GM18873 (cell line): ENCODE measurements around the gene TUBA4A.
"Not testable (repeated sequence)": the region's sequence is repeated elsewhere in the genome, so short reads cannot be mapped to it uniquely, and the experiment has no call there.

Experiments used
- ATAC-seq: cut with Tn5 transposase; IDR thresholded peaks from one replicate; pipeline ENCODE4 v1.9.1; 2021; ENCODE audit warnings: mild to moderate bottlenecking, moderate library complexity, moderate number of reproducible peaks; ENCODE audit not compliant: unreplicated experiment, low FRiP score

Gene TUBA4A

DNA sequence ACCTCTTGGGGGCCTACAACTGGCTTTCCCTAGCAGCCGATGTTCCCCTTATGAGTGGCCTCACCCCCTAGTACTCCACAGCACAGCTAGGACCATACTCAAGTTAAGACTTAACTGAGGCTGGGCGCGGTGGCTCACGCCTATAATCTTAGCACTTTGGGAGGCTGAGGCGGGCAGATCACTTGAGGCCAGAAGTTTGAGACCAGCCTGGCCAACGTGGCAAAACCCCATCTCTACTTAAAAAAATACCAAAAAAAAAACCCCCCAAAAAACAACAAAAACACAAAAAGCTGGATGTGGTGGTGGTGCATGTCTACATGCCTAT is 33.4 kb upstream of the TUBA4A start:
- not testable (repeated sequence) for ATAC-seq

DNA sequence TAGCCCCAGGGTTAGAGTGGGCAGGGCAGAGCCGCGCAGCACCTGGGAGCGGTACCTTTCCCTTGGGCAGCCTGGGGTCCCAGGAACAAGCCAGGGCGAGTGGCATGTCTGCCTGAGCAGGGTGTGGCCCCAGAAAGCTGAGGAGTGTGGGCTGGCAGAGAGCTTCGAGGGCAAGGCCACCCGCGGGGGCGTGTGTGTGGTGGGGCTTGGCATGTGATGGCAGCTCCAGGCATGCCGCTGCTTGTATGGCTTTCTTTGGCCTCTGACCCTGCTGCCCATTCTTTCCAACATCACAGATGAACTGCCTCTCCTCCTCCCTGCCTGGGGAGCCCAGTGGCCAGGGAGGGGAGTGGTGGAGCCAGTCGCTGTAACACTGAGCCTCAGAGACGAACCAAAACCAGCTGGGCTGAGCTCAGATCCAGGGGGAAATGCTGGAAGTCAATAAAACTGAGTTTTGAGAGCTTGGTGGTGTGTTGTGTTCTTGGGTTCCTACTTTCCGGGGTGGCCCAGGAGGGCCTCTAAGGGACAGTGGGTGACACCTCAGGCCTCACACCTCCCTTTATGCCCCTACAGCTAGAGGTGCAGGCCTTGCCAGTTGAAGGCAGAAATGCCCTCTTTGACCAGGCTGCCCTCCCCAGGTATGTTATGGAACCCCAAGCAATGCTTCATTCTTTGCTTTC is 32.9 kb upstream of the TUBA4A start:
- ATAC-seq, result no peak

GRCh38 chr2:219285894-219286425 is 32.2 kb upstream of the TUBA4A start:
- ATAC-seq, result no peak

GRCh38 chr2:219285373-219285735 is 31.6 kb upstream of the TUBA4A start:
- no peak for ATAC-seq

DNA sequence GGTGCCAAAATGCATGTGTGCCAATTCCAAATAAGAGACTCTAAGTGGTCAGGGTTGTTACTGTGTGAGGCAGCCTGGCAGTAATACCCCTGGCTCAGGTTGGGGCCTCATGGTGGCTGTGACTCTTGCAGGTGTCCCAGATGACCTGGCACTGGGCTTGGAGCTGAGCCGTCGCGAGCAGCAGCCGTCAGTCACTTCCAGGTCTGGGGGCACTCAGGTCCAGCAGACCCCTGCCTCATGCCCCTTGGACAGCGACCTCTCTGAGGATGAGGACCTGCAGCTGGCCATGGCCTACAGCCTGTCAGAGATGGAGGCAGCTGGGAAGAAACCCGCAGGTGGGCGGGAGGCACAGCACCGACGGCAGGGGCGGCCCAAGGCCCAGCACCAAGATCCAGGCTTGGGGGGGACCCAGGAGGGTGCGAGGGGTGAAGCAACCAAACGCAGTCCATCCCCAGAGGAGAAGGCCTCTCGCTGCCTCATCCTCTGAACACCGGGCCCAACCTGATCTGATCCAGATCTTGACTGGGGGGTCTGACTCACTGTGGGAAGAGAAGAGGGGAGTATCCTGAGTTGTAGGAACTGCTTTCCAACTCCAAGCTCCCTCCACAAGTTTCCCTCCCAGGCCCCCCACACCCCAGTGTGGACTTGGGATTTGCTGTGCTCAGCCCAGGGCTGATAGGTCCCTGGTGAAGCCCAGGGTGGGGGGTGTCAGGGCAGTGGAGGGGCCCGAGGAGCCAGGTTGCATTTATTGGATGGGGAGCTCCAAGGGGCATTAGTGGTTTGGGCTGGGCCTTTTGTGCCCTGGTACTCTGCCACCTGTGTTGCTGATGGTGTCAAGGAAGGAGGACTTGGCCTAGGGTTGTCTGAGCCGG is 31.0 kb upstream of the TUBA4A start:
- ATAC-seq, result no peak

GRCh38 chr2:219282943-219283581 is 29.3 kb upstream of the TUBA4A start:
- no peak for ATAC-seq

- no peak for ATAC-seq
Observed at GRCh38 chr2:219282375-219282774, 28.7 kb upstream of the TUBA4A start.

GRCh38 chr2:219281588-219281987 is 27.9 kb upstream of the TUBA4A start:
- no peak for ATAC-seq

DNA sequence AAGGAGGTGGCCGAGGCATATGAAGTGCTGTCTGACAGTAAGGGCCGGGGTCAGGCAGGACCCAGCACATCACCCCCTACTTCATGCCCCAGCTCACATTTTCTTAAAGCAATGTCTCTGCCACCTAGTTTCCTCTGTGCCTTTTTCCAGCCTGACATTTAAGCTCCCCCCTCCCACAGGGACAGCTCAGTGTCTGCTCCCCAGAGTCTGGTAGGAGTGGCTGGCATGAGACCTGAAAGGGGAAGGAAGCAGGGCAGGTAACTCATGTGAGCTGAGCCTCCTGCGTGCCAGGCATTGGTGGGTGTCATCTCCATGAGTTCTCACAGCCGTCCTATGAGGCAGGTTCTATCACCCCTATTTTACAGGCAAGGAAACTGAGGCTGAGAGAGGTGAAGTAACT is 26.9 kb upstream of the TUBA4A start:
- no peak for ATAC-seq

GRCh38 chr2:219279916-219280516 is 26.3 kb upstream of the TUBA4A start:
- no peak for ATAC-seq

DNA sequence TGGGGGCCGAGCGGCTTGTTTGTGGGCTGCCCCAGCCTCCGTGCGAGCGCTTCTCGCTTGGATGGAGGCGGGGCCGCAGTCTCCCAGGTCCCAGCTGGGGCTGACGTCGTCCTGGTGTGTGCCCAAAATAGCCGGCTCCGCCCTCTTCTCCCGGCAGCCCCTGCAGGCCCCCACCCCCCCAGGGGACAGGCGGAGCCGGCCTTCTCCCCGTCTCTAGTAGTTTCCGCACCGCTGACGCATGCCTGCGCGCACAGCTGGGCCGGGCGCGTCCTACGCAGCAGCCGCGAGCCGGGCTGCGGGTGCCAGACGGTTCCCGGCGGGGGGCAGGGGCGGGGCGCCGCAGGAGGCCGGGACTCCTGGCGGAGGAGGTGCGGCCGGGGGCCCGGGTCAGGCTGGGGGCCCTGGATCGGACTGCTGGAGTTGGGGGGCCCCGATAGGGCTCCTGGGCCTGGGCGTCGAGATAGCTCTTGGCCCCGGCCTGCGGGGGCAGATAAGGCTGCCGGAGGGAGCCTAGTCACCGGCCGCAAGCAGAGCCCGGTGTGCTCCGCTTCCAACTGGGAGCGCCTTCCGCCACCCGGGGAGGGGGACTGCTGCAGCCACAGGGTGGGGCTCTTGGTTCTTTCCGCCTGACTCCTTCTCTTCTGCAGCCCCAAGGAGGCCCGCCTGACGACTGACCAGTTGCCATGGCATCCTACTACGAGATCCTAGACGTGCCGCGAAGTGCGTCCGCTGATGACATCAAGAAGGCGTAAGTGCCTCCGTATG is 25.6 kb upstream of the TUBA4A start, which contains the start of gene DNAJB2:
TSS of gene DNAJB2 (plus strand) at position 216 of the 765 bp plus-strand sequence. CDS start at position 684, 468 bp downstream.
- peak; percentile 83 for ATAC-seq

DNA sequence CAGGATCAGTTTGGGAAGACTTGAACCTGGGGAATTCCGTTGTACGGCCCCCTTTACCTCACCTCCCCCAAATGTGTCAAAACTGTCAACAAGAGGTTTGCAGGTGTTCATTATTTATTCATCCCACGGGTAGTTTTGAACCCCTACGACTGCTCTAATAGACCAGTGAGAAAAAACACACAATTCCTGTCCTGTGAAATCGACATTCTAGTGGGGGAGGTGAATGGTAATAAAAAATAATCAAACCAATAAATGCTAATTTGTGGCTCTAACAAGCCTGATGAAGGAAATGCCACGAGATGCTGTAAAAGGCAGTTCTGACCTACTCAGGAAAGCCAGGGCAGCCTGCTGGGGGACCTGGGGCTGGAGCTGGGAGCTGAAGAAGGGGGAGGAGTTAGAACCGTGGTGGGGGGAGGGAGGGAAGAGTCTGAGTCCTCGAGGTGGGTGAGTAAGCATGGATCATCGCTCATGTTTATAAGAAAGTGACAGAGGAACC is 25.0 kb upstream of the TUBA4A start:
- no peak for ATAC-seq

GRCh38 chr2:219277703-219278654 is 24.3 kb upstream of the TUBA4A start:
- ATAC-seq, result peak; percentile 29

DNA sequence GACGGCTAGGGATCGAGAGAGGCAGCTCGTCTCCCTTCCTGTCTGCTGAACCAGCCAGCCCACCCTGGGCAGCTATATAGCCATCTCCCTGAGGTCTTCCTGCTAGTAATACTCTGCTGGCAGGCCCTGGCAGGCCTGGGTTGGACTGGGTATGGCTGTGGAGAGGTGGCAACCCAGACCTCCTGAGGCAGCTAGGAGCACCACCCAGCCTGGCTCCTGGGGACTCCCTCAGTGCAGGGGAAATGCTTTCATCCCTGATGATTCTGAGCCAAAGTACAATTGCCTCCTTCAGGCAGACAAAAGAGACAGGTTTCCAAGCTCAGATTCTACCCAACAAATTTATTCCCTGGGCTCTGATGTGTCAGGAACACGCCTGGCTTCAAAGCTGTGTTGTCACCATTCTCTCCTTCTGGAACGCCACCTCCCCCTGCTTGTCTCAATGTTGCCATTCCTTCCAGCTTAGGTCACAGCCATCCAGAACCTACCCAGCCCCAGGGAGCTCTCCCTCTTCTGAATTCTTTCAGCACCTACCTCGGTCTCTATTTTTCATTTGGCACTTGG is 20.7 kb upstream of the TUBA4A start:
- no peak for ATAC-seq

DNA sequence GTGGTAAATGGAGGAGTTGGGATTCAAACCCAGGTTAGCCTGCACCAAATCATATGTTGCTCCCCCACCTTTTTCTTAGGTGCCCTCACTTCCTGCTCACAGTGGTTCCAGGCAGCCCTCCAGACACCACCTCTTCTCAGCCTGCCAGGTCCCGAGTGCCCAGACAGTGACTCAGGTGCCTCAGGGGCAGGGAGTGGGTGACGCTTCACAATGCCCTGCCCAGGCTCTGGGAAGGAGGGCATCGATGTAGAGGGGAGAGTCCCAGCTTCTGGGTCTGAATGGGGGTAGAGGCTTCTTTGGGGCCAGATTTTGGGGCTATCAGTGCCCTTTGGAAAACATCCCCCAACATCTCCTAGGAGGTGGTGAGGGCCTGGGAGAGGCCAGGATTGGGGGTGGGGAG is 20.2 kb upstream of the TUBA4A start:
- ATAC-seq, result no peak

DNA sequence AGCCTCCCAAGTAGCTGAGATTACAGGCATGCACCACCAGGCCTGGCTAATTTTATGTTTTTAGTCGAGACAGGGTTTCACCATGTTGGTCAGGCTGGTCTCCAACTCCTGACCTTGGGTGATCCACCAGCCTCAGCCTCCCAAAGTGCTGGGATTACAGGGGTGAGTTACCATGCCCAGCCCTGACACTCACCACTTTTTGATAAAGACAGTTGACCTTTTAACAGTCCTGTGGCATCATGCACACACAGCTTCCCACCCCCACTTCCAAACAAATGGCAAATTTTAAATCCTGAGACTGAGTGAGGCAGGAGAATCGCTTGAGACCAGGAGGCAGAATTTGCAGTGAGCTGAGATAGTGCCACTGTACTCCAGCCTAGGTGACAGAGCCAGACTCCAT is 19.3 kb upstream of the TUBA4A start:
- no peak for ATAC-seq

DNA sequence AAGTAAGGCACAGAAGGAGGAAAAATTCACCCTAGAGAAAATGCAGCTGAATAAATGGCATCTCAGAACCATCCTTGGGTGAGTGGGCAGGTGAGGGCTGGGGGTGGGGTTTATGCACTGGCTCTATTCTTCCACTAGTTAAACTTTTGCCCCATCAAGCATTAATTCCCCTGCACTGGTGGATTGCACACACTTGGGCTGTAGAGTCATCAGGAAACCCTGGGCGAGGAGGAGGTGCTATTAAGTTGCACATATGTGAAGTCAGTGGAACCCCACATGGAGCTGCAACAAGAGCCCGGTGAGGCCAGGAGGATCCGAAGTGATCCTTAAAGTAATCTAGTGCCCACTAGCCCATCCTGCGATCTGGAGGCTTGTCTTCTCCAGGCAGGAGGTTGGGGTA is 18.6 kb upstream of the TUBA4A start:
- no peak for ATAC-seq

DNA sequence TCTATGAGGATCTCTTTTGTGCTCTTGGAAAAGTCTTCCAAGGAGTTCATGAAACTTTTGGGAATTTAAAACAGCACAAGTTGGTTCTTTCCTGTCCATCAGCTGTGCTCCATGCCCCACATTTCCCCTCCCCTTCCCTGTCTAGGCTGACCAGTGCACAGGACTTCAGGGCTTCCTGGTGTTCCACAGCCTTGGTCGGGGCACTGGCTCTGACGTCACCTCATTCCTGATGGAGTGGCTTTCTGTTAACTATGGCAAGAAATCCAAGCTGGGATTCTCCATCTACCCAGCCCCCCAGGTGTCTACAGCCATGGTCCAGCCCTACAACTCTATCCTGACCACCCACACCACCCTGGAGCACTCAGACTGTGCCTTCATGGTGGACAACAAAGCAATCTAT is 17.3 kb upstream of the TUBA4A start:
- no peak for ATAC-seq

- ATAC-seq, result no peak
Observed at GRCh38 chr2:219270055-219270372, 16.3 kb upstream of the TUBA4A start.
